Glomerular visceral epithelial cell (primary cell): Measurements from ENCODE around the gene TBX5.

ENCODE experiments used
- DNase-seq: peaks from one replicate; pipeline ENCODE4 v3.0.0-alpha.2; 2016; ENCODE audit errors: extremely low spot score

The TBX5 gene

DNA sequence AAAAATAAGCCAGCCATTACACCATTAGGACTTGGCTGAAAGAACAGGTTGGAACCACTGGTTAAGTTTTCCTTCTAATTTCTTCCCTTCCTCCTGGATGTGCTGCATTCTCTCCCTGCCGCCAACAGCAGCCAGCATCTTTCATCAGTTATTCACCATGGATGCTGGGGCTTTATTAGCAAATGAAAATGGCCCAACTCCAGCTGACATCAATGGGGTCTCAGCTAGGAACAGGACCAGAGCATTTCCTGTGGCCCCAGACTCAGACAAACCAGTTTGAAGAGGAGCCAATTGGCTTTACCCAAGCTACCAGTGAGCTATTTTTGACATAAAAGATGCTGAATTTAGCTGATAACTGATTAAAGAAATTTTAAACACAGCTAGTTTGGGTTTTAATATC is 26.0 kb upstream of the TBX5 start:
- no peak for DNase-seq

DNA sequence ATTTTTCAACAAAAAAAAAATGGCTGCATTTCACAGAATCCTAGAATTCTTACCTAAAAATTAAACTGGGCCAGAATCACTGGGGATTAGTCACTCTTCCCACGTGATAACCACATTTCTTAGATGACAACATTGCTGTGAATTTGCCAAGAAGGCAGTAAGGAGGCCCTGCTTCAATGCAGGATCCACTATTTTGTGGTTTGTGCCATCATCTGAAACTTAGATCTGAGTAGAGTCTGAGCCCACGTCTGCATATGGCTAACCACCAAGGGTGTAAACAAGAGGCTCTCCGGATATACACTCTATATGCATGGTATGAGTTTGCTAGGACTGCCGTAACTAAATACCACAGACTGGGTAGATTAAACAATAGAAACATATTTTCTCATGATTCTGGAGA is 24.4 kb upstream of the TBX5 start:
- no peak for DNase-seq

DNA sequence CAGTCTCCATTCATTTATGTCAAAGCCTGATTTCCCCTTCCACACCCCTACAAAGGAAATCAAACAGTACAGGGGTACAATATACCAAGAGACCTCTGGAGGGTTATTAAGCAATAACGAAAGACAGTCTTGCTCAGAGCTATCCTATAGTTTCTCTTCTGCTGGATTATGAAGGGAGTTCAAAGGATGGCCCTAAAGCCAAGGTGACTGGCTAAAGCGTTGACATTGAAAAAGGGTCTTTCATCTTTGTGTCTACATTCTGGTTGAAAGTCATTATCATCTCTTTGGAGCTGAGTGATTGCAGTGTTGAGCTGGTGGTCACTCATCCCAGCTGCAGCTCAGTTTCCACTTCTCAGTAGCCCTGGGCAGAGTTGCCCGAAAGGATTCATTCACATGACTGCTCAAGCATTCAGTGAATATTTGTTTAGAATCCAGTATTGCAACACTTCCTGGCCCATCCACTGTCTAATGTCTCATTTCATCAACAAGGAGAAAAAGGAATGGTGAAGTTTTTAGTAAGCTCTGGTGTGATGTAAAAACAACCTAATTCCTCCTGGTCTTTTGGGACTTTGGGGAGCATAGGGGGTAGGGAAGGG is 19.2 kb upstream of the TBX5 start:
- no peak for DNase-seq

DNA sequence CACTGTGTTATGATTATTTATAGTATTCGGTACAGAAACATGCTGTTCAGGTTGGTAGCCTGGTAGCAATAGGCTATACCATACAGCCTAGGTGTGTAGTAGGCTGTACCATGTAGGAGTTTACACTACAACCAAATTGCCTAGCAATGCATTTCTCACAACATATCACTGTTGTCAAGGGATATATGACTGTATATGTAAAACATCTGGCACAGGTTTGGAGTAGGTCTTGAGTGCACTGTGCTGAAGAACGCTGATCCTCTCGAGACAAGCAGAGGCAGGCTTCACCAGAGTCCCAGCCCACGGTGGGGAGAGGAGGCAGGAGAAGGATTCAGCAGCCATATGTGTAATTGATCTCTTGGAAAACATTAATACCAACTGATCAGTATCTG is 15.0 kb upstream of the TBX5 start:
- no peak for DNase-seq

DNA sequence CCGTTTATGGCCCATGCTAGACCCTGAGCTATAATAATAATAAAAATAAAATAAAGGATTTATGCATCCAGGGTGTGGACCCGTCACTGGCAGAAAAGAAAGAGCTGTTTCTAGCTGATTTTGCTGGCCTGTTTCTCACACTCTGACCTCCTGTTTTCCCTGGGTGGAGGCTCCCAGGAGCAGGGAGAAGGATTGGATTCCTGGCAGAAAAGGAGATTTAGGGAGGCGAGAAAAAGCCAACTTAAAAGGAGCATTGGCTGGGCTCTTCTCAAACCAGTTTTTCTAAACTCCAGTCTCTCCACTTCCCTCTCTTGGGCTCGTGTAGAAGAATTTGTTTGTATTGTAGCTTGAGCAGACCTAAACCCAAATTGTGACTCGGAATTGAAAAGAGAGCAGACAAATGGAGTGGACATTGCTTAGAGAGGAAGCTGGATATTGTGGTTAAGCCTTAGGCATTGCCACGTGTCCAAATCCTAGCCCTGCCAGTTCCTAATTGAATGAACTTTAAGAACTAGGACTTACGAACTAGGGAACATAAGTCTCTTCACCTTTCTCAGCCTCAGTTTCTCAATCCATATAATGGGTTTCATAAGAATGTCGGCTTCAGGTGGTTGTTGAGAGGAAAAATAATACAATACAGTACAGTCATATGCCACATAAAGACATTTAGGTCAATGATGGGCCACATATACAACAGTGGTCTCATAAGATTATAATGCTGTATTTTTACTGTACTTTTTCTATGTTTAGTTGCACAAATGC is 14.4 kb upstream of the TBX5 start:
- no peak for DNase-seq

DNA sequence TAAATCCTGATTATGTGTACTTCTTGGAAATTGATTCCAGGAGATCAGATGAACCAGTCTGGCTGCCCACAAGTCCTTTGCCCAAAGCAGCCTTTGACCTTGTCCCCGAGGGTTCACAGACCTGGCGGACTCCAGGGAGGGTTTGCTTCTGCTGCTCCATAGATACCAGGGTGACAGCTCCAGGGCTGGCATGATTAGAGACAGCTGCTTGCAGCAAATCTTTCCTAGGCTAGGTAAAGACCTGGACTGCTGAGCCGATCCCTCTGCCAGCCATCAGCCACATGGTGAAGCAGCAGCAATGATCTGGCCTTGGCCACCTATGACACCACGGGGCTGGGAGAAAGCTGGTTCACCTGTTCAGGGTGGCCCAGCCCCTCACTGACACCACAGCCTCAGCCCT is 10.1 kb upstream of the TBX5 start:
- DNase-seq: no peak

DNA sequence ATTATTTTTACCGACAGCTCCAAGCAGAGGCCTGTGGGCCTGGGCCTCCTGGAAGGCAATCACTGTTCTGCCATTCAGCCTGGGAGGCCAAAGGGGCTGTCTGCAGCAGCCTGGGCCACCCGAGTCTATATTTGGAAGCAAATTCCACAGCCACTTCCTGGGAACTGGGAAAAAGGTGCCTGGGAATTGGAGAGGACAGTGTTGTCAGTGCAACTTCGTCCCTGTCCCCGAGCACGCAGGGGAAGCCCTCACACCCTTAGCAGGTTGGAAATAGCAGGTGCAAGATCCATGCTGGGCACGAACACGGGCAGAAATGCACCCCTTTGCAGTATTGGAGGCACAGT is 9.6 kb upstream of the TBX5 start:
- no peak for DNase-seq

DNA sequence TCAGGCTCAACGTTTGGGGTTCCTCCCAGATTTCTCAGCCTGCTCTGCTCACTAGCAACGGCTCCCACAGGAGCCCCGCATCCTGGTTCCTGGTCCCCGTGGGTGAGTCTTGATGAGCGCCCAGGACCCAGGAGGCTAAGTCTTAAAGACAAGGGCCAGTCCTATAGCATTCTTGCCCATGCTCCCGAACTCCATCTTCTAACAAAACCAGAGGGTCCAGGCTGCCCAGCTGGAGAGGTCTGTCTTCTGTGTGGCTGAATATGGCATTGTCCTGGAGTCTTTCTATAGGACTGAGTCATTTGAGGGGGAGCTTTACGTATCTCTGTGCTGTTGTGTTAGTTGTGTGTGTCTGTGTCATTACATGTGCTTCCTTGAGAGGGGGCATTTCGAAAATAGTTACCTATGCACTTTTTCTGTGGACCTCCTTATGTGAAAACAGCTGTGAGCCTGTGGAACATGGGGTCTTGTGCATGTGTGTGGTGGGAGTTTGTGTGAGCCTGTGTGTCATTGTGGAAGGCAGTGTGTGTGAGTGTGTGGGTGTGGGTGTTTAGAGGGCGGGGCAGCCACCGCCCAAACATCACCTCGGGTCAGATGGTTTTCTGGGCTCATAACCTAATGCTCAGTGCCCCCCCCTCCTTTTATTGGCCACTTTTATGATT is 9.1 kb upstream of the TBX5 start:
- DNase-seq: no peak

DNA sequence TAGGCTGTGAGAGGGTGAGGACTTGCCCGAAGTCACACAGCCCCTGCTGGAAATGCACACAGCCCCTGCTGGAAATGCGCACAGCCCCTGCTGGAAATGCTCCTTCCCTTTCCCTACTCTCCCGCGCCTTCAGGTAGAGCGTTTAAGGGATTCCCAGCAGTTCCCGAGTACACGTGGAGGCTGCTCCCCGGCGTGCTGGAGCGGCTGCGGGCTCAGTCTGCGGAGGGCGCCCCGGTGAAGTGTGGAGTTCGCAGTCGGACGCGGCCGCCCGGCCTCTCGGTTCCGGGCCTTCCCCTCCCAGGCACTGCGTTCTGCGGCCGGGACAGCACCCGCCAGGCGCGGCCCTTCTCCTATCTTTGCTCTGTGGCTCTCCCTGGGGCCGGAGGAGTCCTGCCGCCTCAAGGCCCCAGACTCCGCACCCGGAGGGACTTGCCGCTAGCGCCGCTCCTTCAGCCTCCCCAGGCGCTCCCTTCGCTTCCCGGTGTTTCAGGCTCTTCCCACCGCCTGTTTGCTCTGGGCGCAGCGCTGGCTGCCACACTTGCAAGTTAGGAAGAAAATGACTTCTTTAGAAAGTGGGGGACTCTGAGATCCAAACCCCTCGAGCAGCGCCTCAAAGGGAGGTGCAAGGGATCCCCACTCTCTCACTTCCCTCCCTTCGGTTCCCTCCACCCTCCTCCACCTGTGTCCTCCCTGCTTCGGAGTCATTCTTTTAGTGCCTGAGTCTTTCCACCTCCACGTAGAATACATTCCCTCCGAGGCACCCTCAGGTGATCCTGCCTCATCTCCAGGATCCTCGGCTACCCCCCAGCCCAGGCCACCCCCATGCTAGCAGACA is 8.3 kb upstream of the TBX5 start:
- no peak for DNase-seq

DNA sequence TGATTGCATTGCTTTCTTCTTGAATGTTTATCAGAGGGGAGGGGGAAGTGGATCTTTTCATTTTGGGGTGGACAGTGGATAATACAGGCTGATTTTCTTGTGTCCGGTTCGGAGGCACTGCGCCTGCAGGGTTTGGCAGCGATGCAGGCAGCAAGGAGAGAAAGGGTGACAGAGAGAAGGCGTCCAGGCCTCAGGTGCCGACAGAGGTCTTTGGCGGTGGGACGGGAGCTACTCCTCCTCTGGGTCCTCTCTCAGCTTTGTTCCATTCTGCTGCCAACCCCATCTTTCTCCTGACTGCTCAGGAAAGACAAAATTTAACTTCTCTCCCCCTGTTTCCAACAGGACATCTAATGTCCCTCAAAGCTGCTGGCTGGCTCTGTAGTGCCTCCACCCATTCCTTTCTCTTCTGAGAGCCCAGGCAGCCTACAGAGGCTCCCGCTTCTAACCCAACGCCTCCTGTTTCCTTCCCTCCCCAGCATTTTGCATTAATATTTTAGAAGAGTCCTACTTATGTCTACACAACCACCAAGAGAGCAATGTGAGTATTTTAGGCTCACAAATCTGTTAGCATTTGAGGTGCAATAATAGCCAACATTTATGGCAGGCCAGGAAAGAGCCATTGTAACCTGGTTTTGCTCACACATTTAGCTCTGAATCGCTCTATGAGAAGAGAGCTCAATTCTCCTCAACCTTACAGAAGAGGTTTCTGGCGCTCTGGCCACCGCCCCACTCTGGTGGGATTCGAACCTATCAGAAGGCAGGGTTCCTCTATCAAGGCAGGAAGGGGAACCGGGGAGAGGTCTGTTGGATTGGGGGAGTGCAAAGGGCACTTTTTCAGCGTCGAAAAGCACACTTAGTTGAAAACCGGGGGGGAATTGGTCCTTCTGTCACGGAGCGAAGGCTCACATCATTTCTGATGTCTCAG is 7.1 kb upstream of the TBX5 start:
- DNase-seq: no peak

DNA sequence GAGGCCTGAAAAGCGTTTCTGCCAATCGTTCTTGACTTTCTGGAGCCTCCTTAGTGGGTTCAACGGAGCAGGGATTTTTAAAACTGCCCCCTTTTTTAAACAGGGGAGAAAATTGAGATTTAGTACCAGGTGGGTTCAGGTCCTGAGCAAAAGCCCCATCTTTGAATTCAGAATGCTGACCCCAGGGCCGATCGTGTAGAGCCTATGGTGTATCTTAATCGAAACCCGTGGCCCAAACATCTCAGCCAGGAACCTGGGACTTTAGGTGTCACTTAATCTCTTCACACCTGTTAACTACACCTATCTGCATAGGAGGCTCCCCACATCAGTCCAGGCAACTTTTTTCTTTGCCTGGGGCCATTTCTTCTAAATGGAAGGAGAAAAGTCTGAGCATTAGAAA is 6.4 kb upstream of the TBX5 start:
- DNase-seq: no peak

DNA sequence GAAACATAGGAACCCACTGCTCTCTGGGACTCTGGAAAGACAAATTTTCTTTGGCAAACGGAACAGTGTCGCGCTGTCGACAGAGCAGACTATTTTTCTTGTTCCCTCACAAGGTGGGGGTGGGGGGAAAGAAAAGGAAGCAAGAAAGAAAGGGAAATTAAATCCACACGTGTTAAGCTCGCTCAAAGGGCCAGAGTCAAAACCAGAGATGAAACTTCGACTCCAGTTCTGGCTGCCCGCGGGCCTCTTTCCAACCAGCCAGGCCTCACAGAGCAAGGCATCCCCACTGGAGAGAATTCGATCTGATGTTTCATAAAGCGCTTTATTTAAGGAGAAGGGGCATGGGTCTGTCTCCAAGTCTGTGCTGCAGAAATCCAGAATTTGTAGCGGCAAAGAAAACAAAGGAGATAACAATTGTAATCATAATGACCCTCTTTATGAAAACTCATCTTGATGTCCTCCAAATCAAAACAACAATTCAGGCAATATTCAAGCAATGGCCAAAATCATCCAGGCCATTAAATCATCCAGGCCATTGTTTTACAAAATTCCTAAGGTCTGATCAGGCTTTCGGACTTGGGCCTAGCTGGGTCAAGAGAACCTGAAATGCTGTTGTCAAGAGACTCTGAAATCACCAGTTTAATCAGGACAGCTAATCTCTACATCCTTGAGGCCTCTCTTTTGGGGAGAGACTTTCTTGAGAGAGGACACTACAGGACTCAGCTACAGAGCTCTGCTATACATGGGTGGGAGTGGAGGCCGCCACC is 5.3 kb upstream of the TBX5 start:
- no peak for DNase-seq

DNA sequence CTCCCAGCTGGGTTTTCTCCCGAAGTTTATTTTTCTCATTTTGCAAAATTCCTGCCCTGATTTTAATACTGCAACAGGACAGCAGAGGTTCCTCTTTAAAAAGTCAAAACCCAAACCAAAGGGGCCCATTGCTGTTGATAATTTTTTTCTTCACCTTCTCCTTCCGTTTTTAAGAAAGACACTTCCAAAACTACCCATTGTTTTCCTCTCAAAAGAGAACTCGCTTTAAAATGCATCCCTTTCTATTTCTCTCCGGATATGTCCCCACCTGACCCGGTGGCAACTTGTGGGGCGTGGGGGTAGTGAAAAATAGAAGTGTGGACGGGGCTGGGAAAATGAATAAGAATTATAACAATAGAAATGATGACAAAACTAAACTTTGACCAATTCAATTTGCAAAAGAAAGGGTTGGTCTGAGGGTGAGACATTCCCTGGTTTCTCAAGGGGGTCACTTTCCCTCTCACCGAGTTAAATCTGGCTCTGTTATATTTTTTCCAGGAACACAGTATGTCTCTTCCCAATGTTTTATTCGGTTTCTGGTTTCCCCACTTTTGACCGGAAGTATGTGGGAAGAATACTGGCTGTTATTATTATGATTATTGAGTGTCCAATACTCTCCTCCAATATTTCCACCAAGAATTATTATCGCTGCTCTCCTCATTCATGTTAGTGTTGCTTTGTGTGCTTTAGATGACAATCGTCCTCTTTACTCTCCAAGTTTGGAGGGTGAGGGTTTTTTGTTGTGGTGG is 4.1 kb upstream of the TBX5 start:
- no peak for DNase-seq

DNA sequence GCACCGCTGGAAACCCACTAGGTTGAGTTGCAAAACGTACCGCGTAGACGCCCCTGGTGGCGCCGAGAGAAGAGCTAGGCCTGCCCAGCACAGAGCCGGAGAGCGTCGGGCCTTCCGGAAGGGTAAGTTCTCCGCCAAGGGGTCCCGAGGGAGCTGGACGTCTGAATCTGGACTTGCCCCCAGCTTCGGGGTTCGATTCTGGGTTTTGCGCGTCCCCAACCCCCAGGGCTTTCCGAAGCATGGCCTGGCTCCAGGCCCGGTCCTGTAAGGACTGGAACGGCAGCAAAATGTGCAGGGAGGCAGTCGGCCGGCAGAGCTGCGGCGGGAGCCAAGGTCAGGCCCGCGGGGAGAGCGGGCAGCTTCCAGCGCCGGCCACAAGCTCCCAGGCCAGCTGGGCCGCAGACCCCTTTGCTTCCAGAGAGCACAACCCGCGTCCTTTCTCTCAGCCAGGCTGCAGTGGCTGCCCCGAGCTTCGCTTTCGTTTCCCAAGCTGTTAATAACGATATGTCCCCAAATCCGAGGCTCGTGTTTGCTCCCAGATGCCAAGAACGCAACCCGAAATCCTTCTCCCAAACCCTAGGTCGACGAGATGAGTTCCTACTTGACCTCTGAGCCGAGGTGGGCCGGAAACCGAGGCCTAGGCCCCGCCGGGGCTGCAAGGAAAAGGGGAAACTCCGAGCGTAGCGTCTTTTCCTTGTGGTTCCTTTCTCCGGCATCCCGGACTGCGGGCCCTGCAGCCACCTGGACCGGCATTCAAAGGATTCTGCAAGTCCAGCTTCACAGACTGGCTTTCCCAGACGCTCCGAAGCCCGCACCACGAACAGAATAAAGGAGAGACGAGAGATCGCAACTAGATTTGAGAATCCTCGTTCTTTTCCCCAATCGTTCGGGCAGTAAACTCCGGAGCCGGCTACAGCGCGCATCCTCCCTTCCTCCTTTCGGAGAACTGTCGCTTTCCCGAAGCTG is 3.2 kb upstream of the TBX5 start:
- no peak for DNase-seq

DNA sequence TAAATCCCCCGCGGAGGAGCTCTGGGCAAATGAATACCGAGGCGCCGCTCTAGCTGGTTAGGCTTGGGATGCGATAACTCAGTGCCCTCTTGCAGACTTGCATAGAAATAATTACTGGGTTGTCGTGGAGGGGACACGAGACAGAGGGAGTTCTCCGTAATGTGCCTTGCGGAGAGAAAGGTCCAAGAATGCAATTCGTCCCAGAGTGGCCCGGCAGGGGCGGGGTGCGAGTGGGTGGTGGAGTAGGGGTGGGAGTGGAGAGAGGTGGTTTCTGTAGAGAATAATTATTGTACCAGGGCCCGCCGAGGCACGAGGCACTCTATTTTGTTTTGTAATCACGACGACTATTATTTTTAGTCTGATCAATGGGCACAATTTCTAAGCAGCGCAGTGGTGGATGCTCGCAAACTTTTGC is 2.5 kb upstream of the TBX5 start:
- no peak for DNase-seq

DNA sequence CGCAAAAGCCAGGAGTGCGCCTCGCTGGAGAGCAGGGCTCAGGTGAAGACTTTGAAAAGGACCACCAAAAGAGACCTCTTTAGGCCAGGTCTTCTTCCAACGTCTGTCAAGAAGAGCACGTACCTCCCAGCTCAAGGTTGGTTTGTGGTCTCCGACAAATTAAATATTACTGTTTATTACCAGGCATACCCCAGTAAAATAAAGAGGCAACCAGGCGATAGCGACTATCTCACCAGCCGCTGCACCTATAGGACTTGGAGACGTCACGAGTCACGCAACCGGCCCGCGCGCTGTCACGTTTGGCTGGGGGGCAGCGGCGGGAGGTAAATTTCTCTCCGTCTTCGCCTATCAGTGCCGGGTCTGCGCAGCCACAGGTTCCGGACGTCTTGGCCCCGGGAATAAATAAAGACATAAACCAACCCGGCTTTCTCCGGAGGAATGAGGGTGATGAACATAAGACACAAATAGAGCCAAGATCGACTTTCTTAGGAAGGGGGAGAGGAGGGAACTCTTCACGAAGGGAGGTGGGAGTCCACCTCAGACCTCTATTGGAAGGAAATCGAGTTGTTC is 2.0 kb upstream of the TBX5 start:
- DNase-seq: no peak

DNA sequence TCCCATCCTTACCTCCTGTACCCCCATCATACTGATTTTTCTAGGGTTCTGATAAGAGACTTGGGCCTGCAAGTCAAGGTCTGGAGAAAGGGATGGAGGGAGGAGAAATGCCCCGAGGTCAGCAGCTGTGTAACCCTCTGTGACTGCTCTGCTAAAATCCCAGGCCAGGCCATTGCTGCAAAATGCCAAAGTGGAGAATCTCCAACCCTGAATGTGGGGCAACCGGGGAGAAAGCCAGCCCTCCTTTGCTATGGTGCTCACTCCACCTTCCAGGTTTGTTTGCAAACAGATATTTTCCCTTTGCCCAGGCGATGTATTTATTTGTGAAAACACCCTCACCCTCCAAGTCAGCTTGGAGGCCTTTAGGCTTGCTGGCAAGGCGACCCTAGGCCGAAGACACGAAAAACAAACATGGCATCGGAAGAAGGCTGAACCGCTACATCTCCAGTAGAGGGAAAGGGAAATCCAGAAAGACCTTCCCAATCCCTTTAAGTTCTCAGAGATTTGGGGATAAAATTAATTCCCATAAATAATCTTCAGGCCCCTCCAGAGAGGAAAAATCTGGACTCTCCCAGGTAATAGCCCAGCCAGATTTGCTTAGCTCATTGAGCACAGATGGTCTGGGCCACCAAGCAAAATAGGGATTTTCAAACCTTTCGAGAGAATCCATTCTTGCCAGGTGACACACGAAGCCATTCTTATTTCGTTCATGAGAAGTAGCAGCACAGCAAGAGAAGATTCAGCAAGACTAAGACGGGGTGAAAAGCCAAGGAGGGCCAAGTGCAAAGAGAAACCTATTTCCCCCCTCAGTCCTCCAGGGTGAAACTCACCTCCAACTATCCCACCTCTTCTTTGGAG is 1.3 kb upstream of the TBX5 start:
- DNase-seq: no peak
